AG09309 (cell line): ENCODE data around the gene PLTP.

ENCODE experiments used
- DNase-seq: peaks from one replicate; pipeline ENCODE4 v3.0.0-alpha.2; 2010; ENCODE audit warnings: low read depth
- H3K4me3 ChIP-seq: 2 replicates; pipeline ENCODE4 v1.5.1; 2011; ENCODE audit warnings: mild to moderate bottlenecking, low read depth, low read length, moderate library complexity; ENCODE audit not compliant: control insufficient read depth
- CTCF ChIP-seq: IDR thresholded peaks from 2 replicates; pipeline ENCODE4 v1.5.1; 2011; ENCODE audit warnings: mild to moderate bottlenecking, low read depth, low read length, inconsistent platforms; ENCODE audit not compliant: insufficient read depth, control insufficient read depth; ENCODE audit errors: missing control alignments

Gene PLTP

GRCh38 chr20:45888681-45889080 is 23.3 kb downstream of the PLTP start:
- no peak for TF ChIP-seq CTCF
- DNase-seq = no peak
- no peak overlapping the region for H3K4me3 ChIP-seq

DNA sequence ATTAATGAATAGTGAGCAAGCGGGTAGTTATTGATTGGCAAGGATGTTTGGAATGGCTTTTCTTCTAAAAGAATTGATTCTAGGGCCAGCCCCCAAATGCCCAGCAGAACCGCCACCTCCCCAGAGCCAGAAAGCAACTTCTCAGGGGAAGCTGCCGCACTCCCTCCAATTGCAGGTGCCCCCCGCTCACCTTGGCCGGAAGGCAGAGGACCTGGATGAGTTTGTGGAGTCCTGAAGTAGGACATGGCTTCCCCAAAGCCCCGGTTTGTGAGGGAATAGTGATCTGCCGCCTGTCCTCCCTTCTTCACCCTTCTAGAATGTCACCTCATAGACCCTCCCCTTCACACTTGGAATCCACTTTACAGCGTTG is 24.6 kb downstream of the PLTP start, which contains the start of gene SPATA25:
Gene SPATA25 (minus strand): TSS at position 277 of the 370 bp plus-strand sequence. CDS start 32 bp downstream, at position 245.
- no peak for DNase-seq
- no peak within 1 kb of the TSS for H3K4me3 ChIP-seq
- no peak for TF ChIP-seq CTCF

DNA sequence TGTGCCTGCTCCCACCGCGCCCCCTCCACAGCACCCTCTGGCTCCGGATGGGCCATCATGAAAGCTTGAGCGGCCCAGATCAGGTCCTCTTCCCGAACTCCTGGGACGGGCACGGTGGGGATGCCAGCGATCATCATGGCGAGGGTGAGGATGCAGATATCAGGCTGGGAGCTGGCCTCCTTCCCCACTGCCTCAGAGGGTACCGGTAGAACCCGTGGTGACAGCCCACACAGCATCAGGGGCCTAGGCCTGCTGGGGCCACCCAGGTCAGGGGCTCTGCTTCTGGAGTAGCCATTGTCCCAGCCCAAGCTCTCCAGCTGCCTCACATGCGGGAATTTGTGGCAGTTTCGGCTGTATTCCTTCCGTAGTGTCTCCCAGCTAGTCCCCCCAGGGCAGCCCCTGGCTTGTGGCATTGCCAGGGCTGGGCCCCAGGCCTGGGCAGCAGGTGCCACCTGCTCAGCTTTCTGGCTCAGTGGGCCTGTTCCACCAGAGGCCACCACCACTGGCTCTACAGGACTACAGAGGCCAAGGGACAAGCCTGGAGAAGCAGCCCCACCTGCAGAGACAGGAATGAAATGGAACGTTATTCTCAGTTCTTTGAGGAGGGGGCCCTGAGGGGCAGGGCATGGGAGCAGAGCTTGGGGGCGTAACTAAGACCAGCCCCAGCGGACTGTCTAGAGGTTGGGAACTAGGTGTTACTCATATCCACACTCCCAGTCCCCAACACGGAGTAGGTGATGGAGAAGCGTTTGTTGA is 25.2 kb downstream of the PLTP start:
- TF ChIP-seq CTCF = no peak
- no peak for DNase-seq

GRCh38 chr20:45883100-45883469 is 28.9 kb downstream of the PLTP start:
- TF ChIP-seq CTCF = no peak
- H3K4me3 ChIP-seq = no peak overlapping the region
- DNase-seq = no peak

More for the DNA sequence above, 25.2 kb downstream of the PLTP start:
- H3K4me3 ChIP-seq = no peak overlapping the region

DNA sequence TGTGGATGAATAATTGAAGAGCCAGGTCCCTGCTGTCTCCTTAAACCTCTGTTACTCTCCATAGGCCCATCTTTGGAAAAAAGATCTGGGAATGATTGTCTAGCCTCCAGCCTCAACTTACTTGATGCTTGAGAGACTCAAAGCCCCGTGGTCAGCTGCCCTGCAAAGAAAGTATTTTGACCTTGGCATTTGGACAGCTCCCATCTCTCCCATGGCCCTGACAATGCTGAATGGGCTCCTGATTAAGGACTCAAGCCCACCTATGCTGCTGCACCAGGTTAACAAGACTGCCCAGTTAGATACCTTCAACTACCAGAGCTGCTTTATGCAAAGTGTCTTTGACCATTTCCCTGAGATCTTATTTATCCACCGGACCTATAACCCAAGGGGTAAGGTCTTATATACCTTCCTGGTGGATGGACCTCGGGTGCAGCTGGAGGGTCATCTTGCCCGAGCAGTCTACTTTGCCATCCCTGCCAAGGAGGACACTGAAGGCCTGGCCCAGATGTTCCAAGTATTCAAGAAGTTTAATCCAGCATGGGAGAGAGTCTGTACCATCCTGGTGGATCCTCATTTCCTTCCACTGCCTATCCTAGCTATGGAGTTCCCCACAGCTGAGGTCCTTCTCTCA is 29.4 kb downstream of the PLTP start:
- TF ChIP-seq CTCF = no peak
- DNase-seq = no peak
- no peak overlapping the region for H3K4me3 ChIP-seq

DNA sequence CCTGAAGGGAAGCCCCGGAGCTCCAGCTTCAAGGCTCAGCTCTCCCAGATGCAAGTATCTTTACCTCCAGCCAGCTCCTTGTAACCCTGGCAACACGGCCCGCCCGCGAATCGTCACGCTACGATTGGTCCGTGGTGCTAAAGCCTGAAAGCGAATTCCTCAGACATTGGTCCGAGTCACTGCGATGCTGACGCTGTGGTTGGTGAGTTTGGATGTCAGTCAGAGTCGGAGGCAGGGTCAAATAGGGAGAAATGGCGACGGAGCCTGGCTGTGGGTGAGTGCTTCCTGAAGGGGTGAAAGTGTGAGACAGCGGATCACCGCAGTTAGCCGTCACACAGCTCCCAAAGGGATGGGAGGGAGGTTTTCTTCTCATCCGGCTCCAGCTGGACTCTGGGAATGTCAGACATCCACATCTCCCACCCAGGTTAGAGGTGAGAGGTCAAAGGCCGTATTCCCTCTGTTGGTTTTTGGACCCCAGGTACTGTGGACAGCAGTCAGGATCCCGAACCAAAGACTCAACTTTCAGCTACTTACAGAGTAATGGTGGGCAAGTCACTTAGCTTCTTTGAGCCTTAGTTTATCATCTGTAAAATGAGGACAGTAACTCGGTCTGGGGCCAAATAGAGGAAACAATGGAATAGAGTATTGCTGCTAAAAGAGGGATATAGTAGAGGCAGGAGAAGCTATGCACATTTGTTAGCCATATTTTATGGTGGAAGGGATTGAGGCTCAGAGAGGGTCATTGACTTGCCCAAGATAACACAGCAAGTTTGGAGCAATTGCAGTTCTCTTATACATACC is 30.8 kb downstream of the PLTP start, which contains the start of gene ZSWIM1:
Gene ZSWIM1 (plus strand): TSS at position 240 of the 801 bp plus-strand sequence. CDS start 1,366 bp downstream, outside the sequence.
- peak within 1 kb of the TSS; percentile 78 for H3K4me3 ChIP-seq
- TF ChIP-seq CTCF = no peak
- DNase-seq = peak; percentile 97
